ENCODE data around the gene CAD. TPM values are rescaled to one million over a fixed set of nuclear protein-coding genes. Genes with fewer than 3 reads are reported as not detected.

Gene CAD
- total and polyA plus RNA-seq, 2 of the 4 experiments (the other 2 are of a cell fraction), result 12.9 to 38.7 TPM

DNA sequence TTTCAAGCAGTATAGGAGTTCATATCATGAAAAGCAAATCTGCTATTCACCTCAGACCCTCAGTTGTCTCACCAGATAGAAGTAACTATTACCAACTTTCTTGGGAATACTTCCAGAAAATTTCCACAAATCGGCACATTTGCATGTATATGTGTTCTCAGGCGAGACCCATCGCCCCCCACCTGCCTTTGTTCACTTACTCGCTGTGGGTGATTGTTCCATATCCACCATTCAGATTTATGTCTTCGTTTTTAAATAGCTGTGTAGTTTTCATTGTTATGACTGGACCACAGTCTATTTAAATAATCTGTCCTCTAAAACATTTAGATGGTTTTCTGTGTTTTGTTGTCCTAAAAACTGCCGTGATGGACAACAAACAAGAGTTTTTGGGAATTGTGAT lies 68.3 kb downstream of the CAD start:
- Histone ChIP-seq H4K5ac (ENCODE audit: low read depth, low read length) (no peak overlapping the region), H4K20me1 (ENCODE audit: insufficient read depth, low read length) (no peaks in the 10 kb centered on the region), H2BK120ac (ENCODE audit: low read depth, low read length) (no peak overlapping the region), H3K56ac (ENCODE audit: extremely low read depth, insufficient read depth, low read length) (no peak overlapping the region), H3K36me3 (ENCODE audit: control insufficient read depth, insufficient read depth, low read length) (no peaks in the 10 kb centered on the region), H3K18ac (ENCODE audit: low read depth, low read length) (no peak overlapping the region), H4K91ac (ENCODE audit: insufficient read depth, low read depth, low read length) (no peak overlapping the region), H3K14ac (replicated peaks; ENCODE audit: low read depth, low read length) (no peak overlapping the region), H3K79me1 (ENCODE audit: low read depth in 1 of 2, low read length in 2 of 2) (no peaks in the 10 kb centered on the region), H2AFZ (replicated peaks; ENCODE audit: low read length, poor library complexity) (no peak overlapping the region), H3K27me3 (ENCODE audit: control insufficient read depth, insufficient read depth, low read length) (peaks cover 10% of the 10 kb centered on the region; the same call in 1 of the 2 replicates), H3K4me3 (ENCODE audit: insufficient read depth, low read depth, low read length) (no peak overlapping the region), H2AK5ac (ENCODE audit: low read depth, low read length) (no peak overlapping the region), H2AK9ac (replicated peaks; ENCODE audit: low read depth, low read length, poor library complexity) (no peak overlapping the region), H4K8ac (ENCODE audit: low read depth in 2 of 2, low read length in 2 of 2) (no peak overlapping the region), H3K4me2 (ENCODE audit: low read depth, low read length) (no peak overlapping the region), H3K27ac (ENCODE audit: insufficient read depth, low read length) (no peak overlapping the region), H2BK15ac (ENCODE audit: low read depth, low read length) (no peak overlapping the region), H3K4me1 (ENCODE audit: control insufficient read depth, insufficient read depth, low read length) (peaks cover 20% of the 10 kb centered on the region), H3K4ac (ENCODE audit: low read depth, low read length) (no peak overlapping the region), H3K9ac (ENCODE audit: low read depth, low read length) (no peak overlapping the region), H2BK5ac (ENCODE audit: low read depth, low read length, poor library complexity, severe bottlenecking) (no peak overlapping the region), H3K9me3 (ENCODE audit: control insufficient read depth, insufficient read depth, low read length) (no peaks in the 10 kb centered on the region), H3K9me1 (ENCODE audit: insufficient read depth, low read length) (peaks cover 14% of the 10 kb centered on the region), H2BK20ac (ENCODE audit: low read depth, low read length) (no peak overlapping the region), H3K23ac (ENCODE audit: low read depth, low read length) (no peak overlapping the region)
- DNase-seq, result no peak
- POLR2A ChIA-PET (ENCODE audit: unreplicated experiment), result no interaction called here
- BruUV-seq (replicated peaks), result no TSS peak
- in situ Hi-C loops (cut with MboI; ENCODE audit: low sequenced_read_pairs) (no loop called here), intact Hi-C loops (cut with micrococcal nuclease) (no loop called here), dilution Hi-C loops (cut with HindIII; ENCODE audit: low sequenced_read_pairs, unreplicated experiment) (no loop called here)
- no peak for ATAC-seq (ENCODE audit: low read depth)
- no CpG with 5 or more reads among the region's 6 CpGs for WGBS, 2 experiments (ENCODE audit: extremely low coverage in 2 of 2, insufficient read length in 1 of 2)
- CTCF ChIA-PET, result no interaction called here
- no peak for TF ChIP-seq POLR2A (IDR thresholded peaks at IDR 0.05; ENCODE audit: low read depth, low read length)
- no peak for TF ChIP-seq FOS (IDR thresholded peaks at IDR 0.05; ENCODE audit: low read depth, low read length)
- no peak for TF ChIP-seq RFX5 (IDR thresholded peaks at IDR 0.05; ENCODE audit: low read depth, low read length)
- TF ChIP-seq RAD21 (IDR thresholded peaks at IDR 0.05; ENCODE audit: low read length), result no peak
- TF ChIP-seq BHLHE40 (IDR thresholded peaks at IDR 0.05; ENCODE audit: low read depth, low read length), result no peak
- no peak for TF ChIP-seq MAZ (IDR thresholded peaks at IDR 0.05; ENCODE audit: borderline replicate concordance, low read depth, low read length)
- TF ChIP-seq, protein P1, sequence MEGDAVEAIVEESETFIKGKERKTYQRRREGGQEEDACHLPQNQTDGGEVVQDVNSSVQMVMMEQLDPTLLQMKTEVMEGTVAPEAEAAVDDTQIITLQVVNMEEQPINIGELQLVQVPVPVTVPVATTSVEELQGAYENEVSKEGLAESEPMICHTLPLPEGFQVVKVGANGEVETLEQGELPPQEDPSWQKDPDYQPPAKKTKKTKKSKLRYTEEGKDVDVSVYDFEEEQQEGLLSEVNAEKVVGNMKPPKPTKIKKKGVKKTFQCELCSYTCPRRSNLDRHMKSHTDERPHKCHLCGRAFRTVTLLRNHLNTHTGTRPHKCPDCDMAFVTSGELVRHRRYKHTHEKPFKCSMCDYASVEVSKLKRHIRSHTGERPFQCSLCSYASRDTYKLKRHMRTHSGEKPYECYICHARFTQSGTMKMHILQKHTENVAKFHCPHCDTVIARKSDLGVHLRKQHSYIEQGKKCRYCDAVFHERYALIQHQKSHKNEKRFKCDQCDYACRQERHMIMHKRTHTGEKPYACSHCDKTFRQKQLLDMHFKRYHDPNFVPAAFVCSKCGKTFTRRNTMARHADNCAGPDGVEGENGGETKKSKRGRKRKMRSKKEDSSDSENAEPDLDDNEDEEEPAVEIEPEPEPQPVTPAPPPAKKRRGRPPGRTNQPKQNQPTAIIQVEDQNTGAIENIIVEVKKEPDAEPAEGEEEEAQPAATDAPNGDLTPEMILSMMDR (conservative IDR thresholded peaks at IDR 0.05; ENCODE audit: low read depth, low read length), result no peak
- TF ChIP-seq CEBPB (IDR thresholded peaks at IDR 0.05; ENCODE audit: low read depth, low read length), result no peak
- TF ChIP-seq CHD1 (IDR thresholded peaks at IDR 0.05; ENCODE audit: low read depth, low read length), result no peak
- TF ChIP-seq, protein P2, sequence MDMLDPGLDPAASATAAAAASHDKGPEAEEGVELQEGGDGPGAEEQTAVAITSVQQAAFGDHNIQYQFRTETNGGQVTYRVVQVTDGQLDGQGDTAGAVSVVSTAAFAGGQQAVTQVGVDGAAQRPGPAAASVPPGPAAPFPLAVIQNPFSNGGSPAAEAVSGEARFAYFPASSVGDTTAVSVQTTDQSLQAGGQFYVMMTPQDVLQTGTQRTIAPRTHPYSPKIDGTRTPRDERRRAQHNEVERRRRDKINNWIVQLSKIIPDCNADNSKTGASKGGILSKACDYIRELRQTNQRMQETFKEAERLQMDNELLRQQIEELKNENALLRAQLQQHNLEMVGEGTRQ (IDR thresholded peaks at IDR 0.05; ENCODE audit: low read depth, low read length), result no peak
- no peak for TF ChIP-seq RCOR1 (IDR thresholded peaks at IDR 0.05; ENCODE audit: insufficient replicate concordance, low read length)
- no peak for TF ChIP-seq SMC3 (IDR thresholded peaks at IDR 0.05; ENCODE audit: low read depth, low read length)
- no peak for TF ChIP-seq MAFK (IDR thresholded peaks at IDR 0.05; ENCODE audit: low read depth, low read length)
- no peak for TF ChIP-seq MXI1 (IDR thresholded peaks at IDR 0.05; ENCODE audit: borderline replicate concordance, low read depth, low read length)
- TF ChIP-seq NFE2L2 (IDR thresholded peaks at IDR 0.05; ENCODE audit: low read depth, low read length), result no peak
- TF ChIP-seq, protein P3, sequence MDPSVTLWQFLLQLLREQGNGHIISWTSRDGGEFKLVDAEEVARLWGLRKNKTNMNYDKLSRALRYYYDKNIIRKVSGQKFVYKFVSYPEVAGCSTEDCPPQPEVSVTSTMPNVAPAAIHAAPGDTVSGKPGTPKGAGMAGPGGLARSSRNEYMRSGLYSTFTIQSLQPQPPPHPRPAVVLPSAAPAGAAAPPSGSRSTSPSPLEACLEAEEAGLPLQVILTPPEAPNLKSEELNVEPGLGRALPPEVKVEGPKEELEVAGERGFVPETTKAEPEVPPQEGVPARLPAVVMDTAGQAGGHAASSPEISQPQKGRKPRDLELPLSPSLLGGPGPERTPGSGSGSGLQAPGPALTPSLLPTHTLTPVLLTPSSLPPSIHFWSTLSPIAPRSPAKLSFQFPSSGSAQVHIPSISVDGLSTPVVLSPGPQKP (IDR thresholded peaks at IDR 0.05; ENCODE audit: borderline replicate concordance, low read depth, low read length), result no peak

All from IMR-90 (cell line).